ENCODE data around the gene MTHFSD.

MTHFSD gene

GRCh38 chr16:86568677-86569623, 13.9 kb upstream of the MTHFSD start:
- DNase-seq, result no peak

- DNase-seq, result no peak
Measured at GRCh38 chr16:86567701-86568581, 12.9 kb upstream of the MTHFSD start.

DNA sequence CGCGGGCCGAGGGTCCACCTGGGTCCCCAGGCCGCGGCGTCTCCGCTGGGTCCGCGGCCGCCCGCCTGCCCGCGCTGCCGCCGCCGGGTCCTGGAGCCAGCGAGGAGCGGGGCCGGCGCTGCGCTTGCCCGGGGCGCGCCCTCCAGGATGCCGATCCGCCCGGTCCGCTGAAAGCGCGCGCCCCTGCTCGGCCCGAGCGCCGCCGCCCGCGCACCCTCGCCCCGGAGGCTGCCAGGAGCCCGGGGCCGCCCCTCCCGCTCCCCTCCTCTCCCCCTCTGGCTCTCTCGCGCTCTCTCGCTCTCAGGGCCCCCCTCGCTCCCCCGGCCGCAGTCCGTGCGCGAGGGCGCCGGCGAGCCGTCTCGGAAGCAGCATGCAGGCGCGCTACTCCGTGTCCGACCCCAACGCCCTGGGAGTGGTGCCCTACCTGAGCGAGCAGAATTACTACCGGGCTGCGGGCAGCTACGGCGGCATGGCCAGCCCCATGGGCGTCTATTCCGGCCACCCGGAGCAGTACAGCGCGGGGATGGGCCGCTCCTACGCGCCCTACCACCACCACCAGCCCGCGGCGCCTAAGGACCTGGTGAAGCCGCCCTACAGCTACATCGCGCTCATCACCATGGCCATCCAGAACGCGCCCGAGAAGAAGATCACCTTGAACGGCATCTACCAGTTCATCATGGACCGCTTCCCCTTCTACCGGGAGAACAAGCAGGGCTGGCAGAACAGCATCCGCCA, 12.1 kb upstream of the MTHFSD start:
- DNase-seq, result no peak

GRCh38 chr16:86566601-86566965, 11.5 kb upstream of the MTHFSD start, which contains the start of gene FOXC2:
FOXC2 (plus strand) TSS chr16:86566829; CDS start chr16:86567336, 507 bp downstream.
- DNase-seq, result peak; percentile 34

DNA sequence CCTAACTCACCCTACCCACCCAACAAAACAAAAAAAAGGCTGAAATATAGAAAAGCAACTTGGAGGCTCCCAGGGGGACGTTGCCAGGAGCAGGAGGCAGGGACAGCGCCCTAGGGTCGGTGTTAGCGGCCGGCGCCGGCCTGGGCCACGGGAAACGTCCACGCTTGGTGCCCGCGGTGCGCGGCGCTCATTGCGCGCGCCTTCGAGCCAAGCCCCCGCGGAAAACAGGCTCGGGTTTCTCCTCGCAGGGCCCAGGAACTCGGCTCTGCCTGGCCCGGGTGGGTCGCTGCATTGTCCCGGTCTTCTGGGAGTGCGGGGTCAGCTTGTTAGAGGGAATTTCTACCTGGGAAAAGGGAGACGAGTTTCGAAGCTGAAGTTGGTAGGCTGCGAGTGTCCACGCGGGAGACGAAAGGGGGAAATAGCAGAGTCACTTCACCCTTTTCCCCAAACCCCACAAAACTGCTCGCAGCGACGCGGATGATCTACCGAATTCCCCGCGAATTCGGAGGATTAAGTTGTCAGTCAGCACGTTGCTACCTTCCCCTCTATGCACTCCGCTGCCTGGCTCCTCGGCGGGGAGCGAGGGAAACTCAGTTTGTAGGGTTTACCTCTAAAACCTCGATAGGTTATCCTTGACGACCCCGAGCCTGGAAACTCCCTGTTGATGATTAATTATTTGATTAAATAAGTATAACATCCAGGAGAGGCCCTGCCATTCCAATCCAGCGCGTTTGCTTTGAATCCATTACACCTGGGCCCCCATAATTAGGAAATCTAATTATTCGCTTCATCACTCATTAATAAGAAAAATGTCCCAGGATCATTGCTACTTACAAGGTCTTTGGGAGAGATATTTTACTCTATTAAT, 10.8 kb upstream of the MTHFSD start:
- no peak for DNase-seq

GRCh38 chr16:86565181-86565631, 10.2 kb upstream of the MTHFSD start:
- DNase-seq, result no peak

DNA sequence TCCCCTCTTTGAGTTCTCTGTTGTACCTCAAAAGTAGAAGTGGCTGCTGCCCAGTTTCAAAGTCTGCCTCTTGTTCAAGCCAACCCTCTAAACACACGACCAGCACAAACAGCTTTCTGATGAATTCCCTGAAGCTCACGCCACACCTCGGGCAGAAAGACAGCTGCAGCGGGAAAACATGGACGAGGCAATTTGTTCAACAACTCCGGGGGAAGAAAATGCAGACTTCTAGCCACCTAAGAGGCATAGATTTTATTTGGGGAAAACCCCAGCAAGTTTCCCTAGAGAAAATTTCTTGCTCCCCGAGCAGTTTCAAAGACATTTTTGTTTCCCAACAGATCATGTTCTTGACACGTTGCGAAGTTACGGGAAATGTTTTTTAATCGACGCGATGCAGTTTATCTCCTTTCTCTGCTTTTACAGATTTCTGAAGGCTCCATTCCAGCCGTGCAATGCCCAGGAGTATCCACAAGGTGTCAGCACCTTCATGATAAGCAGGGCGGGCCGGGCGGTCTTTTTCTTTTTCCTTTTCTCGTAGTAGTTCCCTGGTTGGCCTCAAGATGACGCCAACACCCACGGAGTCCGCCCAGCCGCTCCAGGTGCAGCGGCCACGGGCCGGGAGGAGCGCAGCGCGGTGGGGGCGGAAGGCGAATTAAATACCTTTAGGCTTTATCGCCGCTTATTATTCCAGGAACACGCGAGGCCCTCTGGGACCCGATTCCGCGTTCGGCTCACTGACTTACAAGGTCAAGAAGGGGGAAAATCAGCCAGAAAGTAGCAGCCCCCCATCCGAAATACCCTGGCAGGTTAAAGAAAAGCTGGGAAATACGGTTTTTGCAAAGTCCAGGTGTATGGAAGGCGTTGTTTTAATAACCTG, 8.7 kb upstream of the MTHFSD start:
- DNase-seq, result peak; percentile 89

DNA sequence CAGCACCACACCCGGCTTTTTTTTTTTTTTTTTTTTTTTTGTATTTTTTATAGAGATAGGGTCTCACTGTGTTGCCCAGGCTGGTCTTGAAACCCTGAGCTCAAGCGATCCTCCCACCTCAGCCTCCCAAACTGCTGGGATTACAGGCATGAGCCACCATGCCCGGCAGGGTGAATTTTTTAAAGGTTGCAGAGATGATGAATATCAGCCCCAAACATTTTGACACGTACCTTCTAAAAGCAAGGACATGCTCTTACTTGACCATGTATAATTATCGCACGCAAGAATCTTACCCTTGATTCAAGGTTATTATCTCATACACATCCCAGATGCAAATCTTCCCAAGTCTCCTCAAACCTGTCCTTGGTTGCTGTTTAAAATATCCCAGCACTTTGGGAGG, 7.3 kb upstream of the MTHFSD start:
- no peak for DNase-seq

GRCh38 chr16:86559802-86560305, 4.8 kb upstream of the MTHFSD start:
- no peak for DNase-seq

DNA sequence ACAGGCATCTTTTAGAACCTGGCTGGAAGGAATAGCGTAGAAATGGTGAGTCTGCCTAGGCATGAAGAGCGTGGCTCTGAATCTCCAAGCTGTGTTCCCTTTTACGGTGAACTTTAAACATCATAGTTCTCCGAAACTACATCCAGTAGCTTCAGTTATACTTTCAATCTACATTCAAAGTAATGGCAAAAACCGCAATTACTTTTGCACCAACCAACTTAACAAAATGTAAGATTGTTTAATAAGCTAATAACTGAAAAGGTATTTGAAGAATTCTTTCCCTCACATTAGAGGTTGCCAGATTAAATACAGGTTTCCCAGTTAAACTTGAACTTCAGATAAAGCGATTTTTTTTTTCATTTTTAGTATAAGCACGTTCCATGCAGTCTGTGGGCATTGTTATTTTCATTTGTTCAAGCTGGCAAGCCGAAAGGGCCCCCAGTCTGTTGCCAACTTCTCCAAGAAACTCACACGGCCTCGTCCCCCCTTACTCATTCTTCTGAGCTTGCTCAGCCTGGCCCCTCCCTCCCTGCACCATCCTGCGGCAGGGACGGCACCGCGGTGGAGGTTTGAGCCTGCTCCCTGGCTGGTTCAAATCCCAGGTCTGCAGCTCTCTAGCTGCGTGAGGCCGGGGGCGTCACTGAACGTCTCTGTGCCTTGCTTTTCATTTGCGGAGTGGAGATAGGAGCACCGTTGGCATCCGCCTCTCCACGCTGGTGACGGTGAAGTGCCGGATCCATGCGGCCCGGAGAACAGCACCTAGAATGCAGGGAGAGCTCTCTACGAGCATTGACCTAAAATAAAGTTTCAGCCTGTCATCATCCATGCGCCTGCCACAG, 3.5 kb upstream of the MTHFSD start:
- no peak for DNase-seq

- no peak for DNase-seq
Measured at GRCh38 chr16:86557587-86557986, 2.6 kb upstream of the MTHFSD start.

- DNase-seq, result no peak
Measured at GRCh38 chr16:86556576-86556975, 1.5 kb upstream of the MTHFSD start.

DNA sequence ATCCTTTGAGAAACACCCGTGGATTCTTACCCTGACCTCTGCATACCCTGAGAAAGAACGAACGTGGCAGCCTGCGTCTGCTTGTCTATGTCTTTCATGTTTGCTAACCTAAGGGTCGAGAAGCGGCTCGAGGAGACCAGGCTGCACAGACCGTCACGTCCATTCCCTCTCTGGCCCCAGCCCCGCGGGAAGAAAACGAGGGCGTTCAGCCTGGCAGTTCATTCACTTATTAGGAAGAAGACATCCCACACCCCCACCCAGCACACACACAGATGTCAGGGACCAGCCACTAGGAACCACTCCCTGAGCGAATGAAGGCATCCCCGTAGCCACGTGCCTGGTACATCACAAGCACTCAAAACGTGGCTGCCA, 655 bp upstream of the MTHFSD start:
- DNase-seq, result no peak

GRCh38 chr16:86554599-86554916, 477 bp downstream of the MTHFSD start:
- no peak for DNase-seq

DNA sequence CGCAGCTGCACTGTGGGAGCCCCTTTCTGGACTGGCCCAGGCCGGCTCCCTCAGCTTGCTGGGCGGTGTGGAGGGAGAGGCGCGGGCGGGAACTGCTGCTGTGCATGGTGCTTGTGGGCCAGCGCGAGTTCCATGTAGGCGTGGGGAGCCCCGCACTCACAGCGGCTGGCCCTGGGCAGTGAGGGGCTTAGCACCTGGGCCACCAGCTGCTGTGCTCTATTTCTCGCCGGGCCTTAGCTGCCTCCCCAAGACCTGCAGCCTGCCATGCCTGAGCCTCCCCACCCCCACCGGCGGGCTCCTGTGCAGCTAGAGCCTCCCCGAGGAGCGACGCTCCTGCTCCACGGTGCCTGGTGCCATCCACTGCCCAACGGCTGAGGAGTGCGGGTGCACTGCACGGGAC, 1.7 kb downstream of the MTHFSD start:
- DNase-seq, result no peak

GRCh38 chr16:86550281-86550680, 4.8 kb downstream of the MTHFSD start:
- DNase-seq, result no peak

DNA sequence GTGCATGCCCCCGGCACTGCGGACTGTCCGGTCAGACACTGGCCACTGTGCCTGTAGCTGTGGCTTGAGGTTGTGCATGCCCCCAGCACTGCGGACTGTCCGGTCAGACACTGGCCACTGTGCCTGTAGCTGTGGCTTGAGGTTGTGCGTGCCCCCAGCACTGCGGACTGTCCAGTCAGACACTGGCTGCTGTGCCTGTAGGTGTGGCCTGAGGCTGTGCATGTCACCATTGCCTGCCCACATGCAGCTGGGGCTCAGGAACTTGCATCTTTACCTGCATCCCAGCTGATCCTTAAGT, 5.2 kb downstream of the MTHFSD start:
- DNase-seq, result no peak

GRCh38 chr16:86549076-86549892, 5.8 kb downstream of the MTHFSD start:
- no peak for DNase-seq

DNA sequence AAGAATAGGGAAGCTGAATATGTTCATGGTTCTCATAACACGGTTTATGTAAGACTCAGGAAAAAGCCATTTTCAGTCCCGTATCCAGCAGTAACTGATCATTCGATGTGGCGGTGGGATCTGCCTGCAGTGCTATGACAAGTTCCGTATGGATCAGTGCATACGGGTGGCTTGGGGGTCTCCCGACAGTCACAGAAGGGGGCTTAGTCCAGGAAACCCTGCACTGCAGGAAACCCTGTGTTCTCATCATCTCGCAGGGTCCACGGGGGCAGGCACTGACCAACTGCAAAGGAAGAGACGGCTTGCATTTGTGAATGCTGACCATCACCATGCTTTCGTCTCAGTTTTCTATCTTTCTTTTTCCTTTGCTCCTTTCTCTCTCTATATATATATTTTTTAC, 7.7 kb downstream of the MTHFSD start:
- DNase-seq, result no peak
